GM21723 (cell line): Measurements from ENCODE around the gene CAVIN3.

Source experiments
- ATAC-seq: cut with Tn5 transposase; IDR thresholded peaks from one replicate; pipeline ENCODE4 v1.9.1; 2021; ENCODE audit warnings: mild to moderate bottlenecking, moderate library complexity; ENCODE audit not compliant: unreplicated experiment

Gene CAVIN3

DNA sequence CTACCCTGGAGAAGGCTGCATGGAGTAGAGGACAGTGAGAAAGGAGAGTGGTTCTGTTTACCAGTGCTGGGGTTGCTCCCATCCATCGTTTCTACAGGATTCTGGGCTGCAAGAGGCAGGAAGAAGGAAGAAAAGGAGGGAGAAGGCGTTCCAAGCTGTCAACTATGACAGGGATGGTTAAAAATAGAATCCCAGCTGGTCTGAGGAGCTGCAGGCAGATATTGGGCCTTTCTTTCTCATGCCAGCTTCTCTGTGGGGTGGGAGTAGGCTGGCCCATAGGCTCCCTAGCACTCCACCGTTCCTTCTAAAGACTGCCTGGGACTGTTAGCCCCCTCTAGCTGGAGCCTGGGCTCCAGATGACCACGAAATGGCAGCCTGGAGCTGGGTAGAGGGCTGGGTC lies 47.1 kb downstream of the CAVIN3 start:
- ATAC-seq: no peak

DNA sequence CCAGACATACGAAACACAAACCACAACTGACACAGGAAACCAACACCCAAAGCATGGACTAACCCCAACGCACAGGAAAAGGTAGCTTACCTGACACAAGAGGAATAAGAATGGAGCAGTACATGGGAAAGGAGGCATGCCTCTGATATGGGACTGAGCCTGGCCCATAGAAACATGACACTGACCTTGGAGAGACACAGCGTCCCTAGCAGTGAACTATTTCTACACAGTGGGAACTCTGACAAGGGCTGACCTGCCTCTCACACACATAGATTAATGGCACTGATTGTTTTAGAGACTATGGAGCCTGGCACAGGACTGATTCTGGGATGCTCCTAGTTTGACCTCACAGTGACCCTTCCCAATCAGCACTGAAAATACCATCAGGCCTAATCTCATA lies 48.7 kb downstream of the CAVIN3 start:
- no peak for ATAC-seq

GRCh38 chr11:6270584-6271246 lies 49.6 kb downstream of the CAVIN3 start:
- no peak for ATAC-seq

GRCh38 chr11:6269994-6270393 lies 50.3 kb downstream of the CAVIN3 start:
- ATAC-seq: no peak
